Activated T-helper 17 cell treated with anti-CD3 and anti-CD28 coated beads, Interleukin-2, amount 50 U/mL, for 72 hours (primary cell): ENCODE data around the gene IQGAP2. TPM values are rescaled to one million over a fixed set of nuclear protein-coding genes. Genes with fewer than 3 reads are reported as not detected.

Experiments
- ATAC-seq: fragments of 150-1000 bp; cut with Tn5 transposase; replicated peaks from 2 replicates; pipeline ENCODE4 v1.10.0; 2021; ENCODE audit warnings: mild to moderate bottlenecking, moderate library complexity
- H3K27ac Mint-ChIP-seq: one replicate; pipeline ENCODE4 v1.8.0; 2022; ENCODE audit warnings: mixed read lengths
- H3K27me3 Mint-ChIP-seq: one replicate; pipeline ENCODE4 v1.8.0; 2022; ENCODE audit warnings: mixed read lengths
- H3K36me3 Mint-ChIP-seq: one replicate; pipeline ENCODE4 v1.8.0; 2022; ENCODE audit warnings: low read depth, mild to moderate bottlenecking, mixed read lengths
- H3K4me1 Mint-ChIP-seq: one replicate; pipeline ENCODE4 v1.8.0; 2022; ENCODE audit warnings: mixed read lengths
- H3K4me3 Mint-ChIP-seq: one replicate; pipeline ENCODE4 v1.8.0; 2022; ENCODE audit warnings: mild to moderate bottlenecking, mixed read lengths
- H3K9me3 Mint-ChIP-seq: one replicate; pipeline ENCODE4 v1.8.0; 2022; ENCODE audit warnings: mixed read lengths
- total RNA-seq, 2 donors: library from RNA; stranded (reverse); gene quantifications; one replicate each; pipeline ENCODE4 v1.2.3, GENCODE V29; 2022

Gene IQGAP2
- total RNA-seq, 2 donors from 2014 or later: 83.2 to 92.1 TPM

- H3K27ac Mint-ChIP-seq: peak overlapping the region; percentile 87
- H3K9me3 Mint-ChIP-seq: no peaks in the 10 kb centered on the region
- peak overlapping the region; percentile 56 for H3K4me3 Mint-ChIP-seq
- H3K27me3 Mint-ChIP-seq: no peaks in the 10 kb centered on the region
- H3K36me3 Mint-ChIP-seq: peaks cover 53% of the 10 kb centered on the region
- peak; percentile 97 for ATAC-seq
- H3K4me1 Mint-ChIP-seq: peaks cover 26% of the 10 kb centered on the region
These were observed 153.6 kb downstream of the IQGAP2 start for GRCh38 chr5:76556511-76557221.

- no peak overlapping the region for H3K4me3 Mint-ChIP-seq
- no peak for ATAC-seq
- peaks cover 84% of the 10 kb centered on the region for H3K36me3 Mint-ChIP-seq
- no peak overlapping the region for H3K27ac Mint-ChIP-seq
- no peaks in the 10 kb centered on the region for H3K27me3 Mint-ChIP-seq
- no peaks in the 10 kb centered on the region for H3K9me3 Mint-ChIP-seq
- peaks cover 30% of the 10 kb centered on the region for H3K4me1 Mint-ChIP-seq
These were observed 158.1 kb downstream of the IQGAP2 start for GRCh38 chr5:76560952-76561891.

GRCh38 chr5:76561959-76562358, 158.9 kb downstream of the IQGAP2 start:
- no peaks in the 10 kb centered on the region for H3K27me3 Mint-ChIP-seq
- peaks cover 28% of the 10 kb centered on the region for H3K4me1 Mint-ChIP-seq
- H3K9me3 Mint-ChIP-seq: no peaks in the 10 kb centered on the region
- H3K36me3 Mint-ChIP-seq: peaks cover 86% of the 10 kb centered on the region
- ATAC-seq: no peak
- no peak overlapping the region for H3K27ac Mint-ChIP-seq
- H3K4me3 Mint-ChIP-seq: no peak overlapping the region

GRCh38 chr5:76565009-76565408, 161.9 kb downstream of the IQGAP2 start:
- Mint-ChIP-seq H3K27me3 (no peaks in the 10 kb centered on the region), H3K4me1 (peaks cover 19% of the 10 kb centered on the region), H3K36me3 (peaks cover 77% of the 10 kb centered on the region), H3K27ac (peak overlapping the region; percentile 71), H3K4me3 (no peak overlapping the region), H3K9me3 (no peaks in the 10 kb centered on the region)
- no peak for ATAC-seq

DNA sequence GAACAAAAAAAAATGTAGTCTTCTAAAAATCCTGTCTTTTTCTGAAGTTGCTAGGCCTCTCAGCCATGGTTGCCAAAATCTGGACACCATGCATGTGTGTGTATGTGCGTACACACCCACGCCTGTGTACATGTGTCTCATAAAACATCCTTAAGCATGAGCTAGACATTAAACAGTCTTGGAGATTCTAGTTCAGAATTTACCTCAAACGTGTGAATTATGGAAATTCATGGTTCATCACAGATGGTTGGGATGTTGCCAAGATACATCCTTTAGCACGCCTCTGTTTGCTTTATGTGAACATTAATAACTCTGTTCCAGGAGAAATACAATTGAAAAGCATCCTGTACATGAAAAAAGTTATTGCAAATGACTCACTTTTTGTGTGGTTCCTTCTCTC, 167.1 kb downstream of the IQGAP2 start:
- no peak for ATAC-seq
- H3K27me3 Mint-ChIP-seq: no peaks in the 10 kb centered on the region
- no peaks in the 10 kb centered on the region for H3K9me3 Mint-ChIP-seq
- no peak overlapping the region for H3K4me3 Mint-ChIP-seq
- peaks cover 19% of the 10 kb centered on the region for H3K4me1 Mint-ChIP-seq
- H3K27ac Mint-ChIP-seq: no peak overlapping the region
- H3K36me3 Mint-ChIP-seq: peaks cover 70% of the 10 kb centered on the region

- Mint-ChIP-seq H3K27me3 (no peaks in the 10 kb centered on the region), H3K36me3 (peaks cover 70% of the 10 kb centered on the region)
- no peak for ATAC-seq
These were observed 168.5 kb downstream of the IQGAP2 start for GRCh38 chr5:76571559-76571958.

GRCh38 chr5:76576450-76576849, 173.4 kb downstream of the IQGAP2 start:
- no peak for ATAC-seq
- no peaks in the 10 kb centered on the region for H3K9me3 Mint-ChIP-seq
- no peak overlapping the region for H3K4me3 Mint-ChIP-seq
- H3K4me1 Mint-ChIP-seq: peaks cover 8% of the 10 kb centered on the region
- H3K36me3 Mint-ChIP-seq: peaks cover 59% of the 10 kb centered on the region
- H3K27me3 Mint-ChIP-seq: no peaks in the 10 kb centered on the region
- H3K27ac Mint-ChIP-seq: no peak overlapping the region

More at GRCh38 chr5:76571559-76571958, 168.5 kb downstream of the IQGAP2 start:
- Mint-ChIP-seq H3K4me3 (no peak overlapping the region), H3K27ac (no peak overlapping the region), H3K4me1 (peaks cover 6% of the 10 kb centered on the region), H3K9me3 (no peaks in the 10 kb centered on the region)

DNA sequence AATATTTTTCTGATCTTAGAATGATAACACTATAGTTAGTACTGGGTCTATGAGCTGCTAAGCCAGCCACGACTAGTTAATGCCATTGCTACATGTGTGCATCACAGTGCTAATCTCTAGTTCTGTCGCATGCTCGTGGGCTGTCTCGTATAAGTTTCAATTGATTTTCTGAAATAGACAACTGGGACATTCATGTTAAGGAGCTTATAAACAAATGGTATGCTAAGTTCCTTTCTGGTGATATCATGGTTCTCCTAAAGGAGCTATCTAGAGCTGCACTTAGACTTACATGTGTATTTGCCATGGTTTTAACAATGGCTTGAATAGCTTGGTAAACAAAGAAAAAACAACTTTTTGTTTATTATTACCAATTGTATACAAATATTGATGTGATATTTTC, 173.9 kb downstream of the IQGAP2 start:
- Mint-ChIP-seq H3K4me3 (no peak overlapping the region), H3K27me3 (no peaks in the 10 kb centered on the region), H3K27ac (no peak overlapping the region), H3K36me3 (peaks cover 54% of the 10 kb centered on the region), H3K9me3 (no peaks in the 10 kb centered on the region), H3K4me1 (peaks cover 14% of the 10 kb centered on the region)
- ATAC-seq: no peak

- Mint-ChIP-seq H3K27me3 (no peaks in the 10 kb centered on the region), H3K4me1 (peaks cover 14% of the 10 kb centered on the region), H3K9me3 (no peaks in the 10 kb centered on the region), H3K4me3 (no peak overlapping the region), H3K36me3 (peaks cover 49% of the 10 kb centered on the region), H3K27ac (no peak overlapping the region)
- no peak for ATAC-seq
These were observed 176.3 kb downstream of the IQGAP2 start for GRCh38 chr5:76579166-76579937.

DNA sequence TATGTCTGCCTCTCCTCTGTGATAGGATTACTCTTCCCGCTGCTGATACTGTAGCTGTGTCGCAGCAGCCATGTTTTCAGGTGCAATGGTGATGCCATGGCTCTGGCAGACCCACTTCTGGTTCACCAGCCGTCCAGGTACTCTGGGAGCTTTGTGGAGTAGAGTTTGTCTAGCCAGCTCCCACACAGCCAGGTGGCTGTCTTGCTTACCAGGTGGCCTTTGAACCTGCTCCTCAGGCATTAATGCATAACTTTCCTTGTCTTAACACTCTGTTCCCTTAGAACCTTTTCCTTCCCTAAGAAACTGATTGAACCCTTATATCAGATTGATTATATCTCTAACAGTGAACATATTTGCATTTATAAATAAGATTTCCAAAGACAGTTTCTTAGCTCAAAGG, 177.9 kb downstream of the IQGAP2 start:
- Mint-ChIP-seq H3K4me3 (no peak overlapping the region), H3K27me3 (no peaks in the 10 kb centered on the region), H3K4me1 (peaks cover 14% of the 10 kb centered on the region), H3K9me3 (no peaks in the 10 kb centered on the region), H3K36me3 (peaks cover 44% of the 10 kb centered on the region), H3K27ac (peak overlapping the region; percentile 81)
- no peak for ATAC-seq

DNA sequence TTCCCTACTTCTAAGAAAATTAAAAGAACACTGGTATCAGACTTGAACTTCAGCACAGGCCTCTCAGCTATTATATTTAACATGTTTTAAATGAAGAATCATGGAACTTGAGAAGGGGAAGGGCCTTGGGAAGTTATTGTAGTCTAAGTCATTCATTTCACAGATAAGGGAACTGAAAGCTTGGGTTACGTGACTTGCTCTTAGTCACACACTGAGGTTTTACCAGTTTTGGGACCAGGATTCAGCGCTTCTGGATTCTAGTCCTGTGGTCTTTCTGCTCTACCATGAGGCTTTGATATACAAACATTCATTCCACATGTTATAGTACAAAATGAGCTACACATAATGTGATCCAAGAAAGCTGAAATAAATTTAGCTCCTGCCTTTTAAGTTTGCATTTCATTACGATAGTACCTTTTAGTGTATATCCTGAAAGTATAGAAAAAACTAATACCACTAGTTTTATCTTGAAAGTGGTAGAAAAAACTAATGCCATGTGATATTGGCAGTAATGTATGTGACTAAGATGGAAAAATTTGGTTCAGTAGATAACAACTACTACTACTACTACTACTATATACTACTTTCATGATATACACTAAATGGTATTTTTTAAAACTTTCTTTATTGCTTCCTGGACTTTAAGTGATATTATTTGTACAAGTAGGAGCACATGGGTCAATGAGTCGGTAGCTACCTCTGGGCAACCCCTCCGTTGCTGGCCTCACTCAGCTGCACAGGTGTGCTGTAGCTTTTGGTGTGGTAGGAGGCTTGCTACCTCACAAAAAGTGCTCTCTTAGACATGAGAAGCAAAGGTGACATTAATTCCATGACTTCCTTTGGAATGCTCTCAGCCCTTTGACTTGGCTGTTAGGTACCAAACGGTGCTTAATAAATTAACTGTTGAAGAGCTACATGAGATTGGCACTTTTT, 179.4 kb downstream of the IQGAP2 start:
- H3K27me3 Mint-ChIP-seq: no peaks in the 10 kb centered on the region
- H3K4me3 Mint-ChIP-seq: peak overlapping the region; percentile 48
- ATAC-seq: peak; percentile 94
- no peaks in the 10 kb centered on the region for H3K9me3 Mint-ChIP-seq
- peaks cover 14% of the 10 kb centered on the region for H3K4me1 Mint-ChIP-seq
- H3K36me3 Mint-ChIP-seq: peaks cover 39% of the 10 kb centered on the region
- H3K27ac Mint-ChIP-seq: peak overlapping the region; percentile 81

DNA sequence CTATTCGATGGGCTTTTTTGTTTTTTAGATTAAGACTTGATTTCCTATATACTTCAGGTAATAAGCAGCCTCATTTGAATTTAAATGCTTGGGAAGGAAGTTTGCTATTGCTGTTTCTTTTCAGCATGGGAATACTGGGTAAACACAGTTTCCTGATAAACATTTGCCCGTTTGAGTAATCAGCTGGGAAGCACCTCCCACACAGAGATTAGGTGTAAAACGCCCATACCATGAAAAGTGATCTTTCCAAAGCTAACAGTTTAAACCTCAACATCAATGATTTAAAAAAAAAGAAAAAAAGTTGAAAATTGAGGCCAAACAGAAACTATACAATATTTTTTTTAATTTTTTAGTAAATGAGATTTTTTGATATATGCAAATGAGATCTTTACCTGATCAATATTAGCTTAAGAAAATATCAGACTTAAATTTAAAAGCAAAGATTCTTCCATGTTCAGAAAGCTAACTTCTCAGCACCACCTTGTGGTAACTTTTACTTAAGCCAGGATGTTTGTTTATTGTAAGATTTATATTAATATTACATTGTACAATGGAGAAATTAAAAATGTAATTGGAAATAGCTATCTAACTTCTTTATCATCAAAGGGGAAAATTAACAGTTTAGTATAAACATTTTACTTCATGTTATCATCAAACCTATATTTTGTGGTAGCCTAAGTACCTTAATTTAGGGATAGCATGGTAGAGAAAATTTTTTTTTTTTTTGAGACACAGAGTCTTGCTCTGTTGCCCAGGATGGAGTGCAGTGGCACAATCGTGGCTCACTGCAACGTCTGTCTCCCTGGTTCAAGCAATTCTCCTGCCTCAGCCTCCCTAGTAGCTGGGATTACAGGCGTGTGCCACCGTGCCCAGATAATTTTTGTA, 180.3 kb downstream of the IQGAP2 start:
- peak overlapping the region; percentile 48 for H3K4me3 Mint-ChIP-seq
- no peak for ATAC-seq

GRCh38 chr5:76585783-76586217, 182.7 kb downstream of the IQGAP2 start:
- Mint-ChIP-seq H3K27me3 (no peaks in the 10 kb centered on the region), H3K9me3 (no peaks in the 10 kb centered on the region), H3K36me3 (peaks cover 51% of the 10 kb centered on the region), H3K27ac (no peak overlapping the region), H3K4me3 (no peak overlapping the region), H3K4me1 (peaks cover 9% of the 10 kb centered on the region)
- ATAC-seq: no peak

More for the DNA sequence above, 180.3 kb downstream of the IQGAP2 start:
- no peaks in the 10 kb centered on the region for H3K9me3 Mint-ChIP-seq
- H3K4me1 Mint-ChIP-seq: peaks cover 14% of the 10 kb centered on the region
- peaks cover 35% of the 10 kb centered on the region for H3K36me3 Mint-ChIP-seq
- H3K27me3 Mint-ChIP-seq: no peaks in the 10 kb centered on the region
- peak overlapping the region; percentile 81 for H3K27ac Mint-ChIP-seq
